Measurements from ENCODE around the gene MYL6.

DNA sequence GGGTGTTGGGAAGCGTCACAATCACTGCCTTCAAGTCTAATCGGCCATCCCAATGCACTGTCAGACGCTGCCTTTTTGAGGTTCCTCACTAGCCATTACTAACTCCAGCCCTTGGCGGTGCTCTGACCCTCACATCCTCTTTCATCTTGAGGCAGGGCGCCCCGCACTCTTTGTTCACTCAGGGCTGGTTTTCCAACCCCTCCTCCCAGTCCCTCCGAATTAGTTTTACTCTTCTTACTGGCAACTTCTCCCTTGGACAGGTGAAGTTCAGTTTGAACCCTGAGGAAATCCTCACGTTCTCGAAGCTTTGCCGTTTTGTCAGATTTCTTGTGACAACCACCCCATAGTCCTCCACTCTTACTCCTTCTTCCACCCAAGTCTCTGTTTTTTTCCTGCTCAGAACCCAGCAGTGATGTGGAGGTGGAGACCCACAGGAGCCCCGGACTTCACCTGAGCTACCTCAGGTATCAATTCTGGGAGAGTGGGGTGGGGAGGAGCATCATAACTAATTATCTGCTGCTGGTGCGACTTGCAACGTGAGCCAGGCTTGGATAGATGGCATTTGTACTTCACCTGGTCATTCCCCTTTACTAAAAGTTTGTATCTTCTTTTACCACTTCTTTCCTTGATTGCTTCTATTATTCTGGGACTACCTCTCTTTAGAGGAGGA is 39.3 kb upstream of the MYL6 start:
- no peak for TF ChIP-seq ZNF324 (tag by site-specific recombination; IDR thresholded peaks at IDR 0.05)
- no peak for TF ChIP-seq CTCF (tag by site-specific recombination; IDR thresholded peaks at IDR 0.05)
- TF ChIP-seq, protein P1, sequence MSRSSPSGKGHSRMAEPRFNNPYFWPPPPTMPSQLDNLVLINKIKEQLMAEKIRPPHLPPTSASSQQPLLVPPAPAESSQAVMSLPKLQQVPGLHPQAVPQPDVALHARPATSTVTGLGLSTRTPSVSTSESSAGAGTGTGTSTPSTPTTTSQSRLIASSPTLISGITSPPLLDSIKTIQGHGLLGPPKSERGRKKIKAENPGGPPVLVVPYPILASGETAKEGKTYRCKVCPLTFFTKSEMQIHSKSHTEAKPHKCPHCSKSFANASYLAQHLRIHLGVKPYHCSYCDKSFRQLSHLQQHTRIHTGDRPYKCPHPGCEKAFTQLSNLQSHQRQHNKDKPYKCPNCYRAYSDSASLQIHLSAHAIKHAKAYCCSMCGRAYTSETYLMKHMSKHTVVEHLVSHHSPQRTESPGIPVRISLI (tag by site-specific recombination; IDR thresholded peaks at IDR 0.05), result no peak
- TF ChIP-seq ZNF341 (tag by site-specific recombination; IDR thresholded peaks at IDR 0.05; ENCODE audit: low read depth), result no peak
- no peak for TF ChIP-seq RBAK (tag by site-specific recombination; IDR thresholded peaks at IDR 0.05)
- no peak for TF ChIP-seq ZNF146 (tag by site-specific recombination; IDR thresholded peaks at IDR 0.05)
- TF ChIP-seq, protein P2, sequence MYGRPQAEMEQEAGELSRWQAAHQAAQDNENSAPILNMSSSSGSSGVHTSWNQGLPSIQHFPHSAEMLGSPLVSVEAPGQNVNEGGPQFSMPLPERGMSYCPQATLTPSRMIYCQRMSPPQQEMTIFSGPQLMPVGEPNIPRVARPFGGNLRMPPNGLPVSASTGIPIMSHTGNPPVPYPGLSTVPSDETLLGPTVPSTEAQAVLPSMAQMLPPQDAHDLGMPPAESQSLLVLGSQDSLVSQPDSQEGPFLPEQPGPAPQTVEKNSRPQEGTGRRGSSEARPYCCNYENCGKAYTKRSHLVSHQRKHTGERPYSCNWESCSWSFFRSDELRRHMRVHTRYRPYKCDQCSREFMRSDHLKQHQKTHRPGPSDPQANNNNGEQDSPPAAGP (tag by site-specific recombination; IDR thresholded peaks at IDR 0.05), result no peak
- peak; percentile 33; the same call in 1 of the 2 replicates for TF ChIP-seq PBX3 (CRISPR knock-in tag; IDR thresholded peaks at IDR 0.05)
